Ureter (tissue), 1 donor: ENCODE data around the gene BLMH. TPM values are rescaled to one million over a fixed set of nuclear protein-coding genes. Genes with fewer than 3 reads are reported as not detected.
"Not testable (repeated sequence)": the region's sequence is repeated elsewhere in the genome, so short reads cannot be mapped to it uniquely, and the experiment has no call there.

ENCODE experiments used
- DNase-seq: peaks from one replicate; pipeline ENCODE4 v3.0.0-alpha.2; 2020; ENCODE audit warnings: low spot score
- total RNA-seq: library from RNA; stranded (reverse); gene quantifications from one replicate; pipeline ENCODE4 v1.2.4, GENCODE V29; 2023
- donor health status: DM: yes; HTN: yes; CAD: no.

Gene BLMH
- total RNA-seq, 1 donor from 2014 or later = 30.7 TPM

GRCh38 chr17:30248786-30249185 lies 43.0 kb downstream of the BLMH start:
- no peak for DNase-seq

GRCh38 chr17:30246460-30246859 lies 45.3 kb downstream of the BLMH start:
- DNase-seq = no peak

DNA sequence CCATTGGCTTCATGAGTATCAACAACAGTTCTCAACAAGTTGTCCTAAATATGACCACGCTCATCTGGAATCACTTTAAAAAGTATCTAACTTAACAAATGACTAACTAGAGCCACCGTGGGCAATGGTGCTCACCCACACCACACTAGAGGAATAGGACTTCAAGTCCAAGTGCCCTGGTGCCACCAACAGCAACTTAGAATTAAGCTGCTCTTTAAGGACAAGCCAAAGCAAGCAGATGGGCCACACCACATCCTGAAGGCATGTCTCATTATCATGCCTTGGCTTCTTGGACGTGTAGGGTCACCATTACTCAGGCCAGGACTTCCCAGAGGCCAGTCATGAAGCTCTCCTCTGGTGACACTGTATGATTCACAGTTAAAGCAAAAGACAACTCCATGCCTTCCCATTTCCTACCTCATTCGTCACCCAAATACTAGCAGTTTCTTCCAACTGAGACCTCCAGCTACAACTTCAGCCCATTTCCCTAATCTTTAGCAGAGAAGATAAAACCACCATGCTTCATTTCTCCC lies 46.8 kb downstream of the BLMH start:
- DNase-seq = no peak

DNA sequence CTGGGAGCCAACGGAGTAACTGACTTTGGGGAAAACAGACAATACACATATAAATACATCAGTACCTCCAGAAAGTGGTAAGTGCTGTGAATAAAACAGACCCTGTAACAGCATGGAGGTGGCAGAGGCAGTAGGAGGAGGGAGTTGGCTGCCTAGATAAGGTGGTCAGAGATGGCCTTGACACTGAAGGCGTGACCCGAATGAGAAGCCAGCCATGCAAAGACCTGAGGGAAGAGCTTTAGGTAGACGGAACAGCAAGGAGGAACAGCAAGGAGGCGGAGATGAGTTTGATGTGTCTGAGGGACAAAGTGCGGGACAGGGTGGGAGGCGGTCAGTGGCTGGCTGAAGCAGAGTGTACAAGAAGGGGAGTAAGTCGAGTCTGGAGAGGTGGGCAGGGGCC lies 48.2 kb downstream of the BLMH start:
- DNase-seq = no peak

- no peak for DNase-seq
These were observed 48.7 kb downstream of the BLMH start for GRCh38 chr17:30243002-30243401.

DNA sequence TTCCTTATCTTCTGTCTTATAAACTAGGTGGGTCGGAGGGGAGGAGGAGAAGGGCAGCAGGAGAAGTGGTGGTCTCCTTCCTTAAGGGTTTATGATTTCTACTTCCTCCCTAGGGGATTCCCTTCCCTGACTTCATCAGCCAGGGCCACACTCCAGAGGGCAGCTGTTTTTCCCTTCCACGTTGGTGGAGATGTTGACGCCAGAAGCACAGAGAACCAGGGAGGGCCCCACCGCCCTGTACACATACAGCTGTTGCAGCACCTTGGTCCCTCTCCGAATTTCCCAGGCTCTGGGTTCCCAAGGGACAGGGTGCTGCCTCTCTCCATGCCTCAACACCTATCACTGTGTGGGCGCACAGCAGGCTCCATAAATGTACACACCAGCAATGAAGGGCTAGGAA lies 50.7 kb downstream of the BLMH start:
- DNase-seq = no peak

GRCh38 chr17:30240177-30240576 lies 51.6 kb downstream of the BLMH start:
- DNase-seq = no peak

DNA sequence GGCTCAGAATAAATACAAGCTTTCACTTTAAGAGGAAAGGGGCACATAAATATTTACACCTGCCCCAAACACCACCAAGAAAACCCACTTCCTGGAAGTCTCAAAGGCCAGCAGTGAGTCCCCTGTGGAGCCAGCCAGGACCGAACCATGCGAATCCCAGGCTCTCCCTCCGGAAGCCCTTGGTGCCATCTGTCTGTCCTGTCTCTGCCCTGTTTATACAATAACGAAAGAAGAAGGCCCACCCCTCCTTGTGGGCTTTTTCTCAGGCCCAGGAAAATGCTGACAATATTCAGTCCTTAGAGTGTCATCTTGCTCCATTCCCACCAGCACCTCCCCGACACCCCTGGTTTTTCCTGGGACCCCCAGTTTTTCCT lies 52.7 kb downstream of the BLMH start:
- no peak for DNase-seq

DNA sequence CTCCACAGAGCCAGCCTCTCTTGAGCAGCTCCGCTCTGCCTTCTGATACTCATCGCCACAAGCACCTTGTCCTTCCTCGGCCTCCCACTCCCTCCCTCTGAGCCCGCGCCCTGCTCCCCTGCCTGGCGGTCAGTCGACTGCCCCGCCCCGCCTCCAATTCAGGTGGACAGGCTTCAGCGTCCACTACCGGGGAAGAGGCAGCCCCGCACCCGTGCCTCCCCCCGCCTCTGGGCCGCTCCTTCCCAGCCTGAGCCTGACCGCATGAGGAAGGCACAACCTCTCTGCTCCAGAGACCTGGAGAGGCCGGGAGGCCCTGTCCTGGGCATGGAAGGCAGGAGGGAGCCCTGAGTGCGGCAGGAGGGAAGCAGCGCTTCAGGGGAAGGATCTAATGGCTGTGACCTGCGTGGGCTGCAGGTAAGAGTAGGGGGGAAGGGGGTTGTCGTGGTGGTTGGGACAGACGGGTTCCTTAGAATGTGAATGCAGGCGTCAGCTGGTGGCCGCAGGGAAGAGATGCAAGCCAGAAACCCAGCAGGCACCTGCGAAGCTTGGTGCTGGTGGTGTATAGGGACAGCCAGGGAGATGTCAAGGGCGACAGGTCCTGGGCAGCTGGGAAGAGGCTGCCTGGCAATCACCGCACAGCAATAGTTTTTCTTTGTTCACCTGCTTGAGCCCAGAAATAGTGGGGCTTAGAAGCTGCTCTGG lies 53.2 kb downstream of the BLMH start:
- DNase-seq = no peak

DNA sequence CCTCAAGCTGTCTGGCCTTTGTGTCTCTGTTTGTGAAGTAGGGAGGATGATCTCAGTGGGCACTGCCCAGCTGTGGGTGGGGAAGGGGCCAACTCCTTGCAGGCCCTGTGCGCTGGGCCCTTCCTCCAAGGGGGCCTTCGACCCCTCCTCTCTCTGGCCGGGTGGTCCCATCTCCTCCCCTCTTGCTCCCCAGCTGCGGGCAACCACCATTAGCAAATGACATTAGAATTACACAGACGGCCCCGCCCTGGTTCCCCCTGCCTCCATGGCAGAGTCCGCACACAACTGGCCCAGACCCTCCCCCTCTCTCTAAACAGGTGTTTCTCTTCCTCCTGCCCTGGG lies 53.8 kb downstream of the BLMH start:
- no peak for DNase-seq

- DNase-seq = no peak
These were observed 54.3 kb downstream of the BLMH start for GRCh38 chr17:30237296-30238002.

- DNase-seq = peak; percentile 70
These were observed 55.0 kb downstream of the BLMH start for GRCh38 chr17:30236766-30237165.

DNA sequence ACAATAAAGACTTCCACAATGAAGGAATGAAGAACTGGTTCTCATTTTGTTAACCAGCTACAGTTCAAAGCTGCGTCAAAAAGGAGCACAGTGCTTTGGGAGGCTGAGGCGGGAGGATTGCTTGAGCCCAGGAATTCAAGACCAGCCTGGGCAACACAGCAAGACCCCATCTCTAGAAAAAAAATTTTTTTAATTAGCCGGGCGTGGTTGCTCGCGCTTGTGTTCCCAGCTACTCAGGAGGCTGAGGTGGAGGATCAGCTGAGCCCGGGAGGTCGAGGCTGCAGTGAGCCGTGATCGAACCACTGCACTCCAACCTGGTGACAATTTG lies 55.5 kb downstream of the BLMH start:
- DNase-seq = no peak

- DNase-seq = no peak
These were observed 56.1 kb downstream of the BLMH start, which contains the start of gene SLC6A4 for GRCh38 chr17:30235386-30236296. TSS of gene SLC6A4 (minus strand) at chr17:30235697. CDS start at chr17:30221958, 13,739 bp downstream.

- no peak for DNase-seq
These were observed 56.8 kb downstream of the BLMH start for GRCh38 chr17:30234964-30235363.

DNA sequence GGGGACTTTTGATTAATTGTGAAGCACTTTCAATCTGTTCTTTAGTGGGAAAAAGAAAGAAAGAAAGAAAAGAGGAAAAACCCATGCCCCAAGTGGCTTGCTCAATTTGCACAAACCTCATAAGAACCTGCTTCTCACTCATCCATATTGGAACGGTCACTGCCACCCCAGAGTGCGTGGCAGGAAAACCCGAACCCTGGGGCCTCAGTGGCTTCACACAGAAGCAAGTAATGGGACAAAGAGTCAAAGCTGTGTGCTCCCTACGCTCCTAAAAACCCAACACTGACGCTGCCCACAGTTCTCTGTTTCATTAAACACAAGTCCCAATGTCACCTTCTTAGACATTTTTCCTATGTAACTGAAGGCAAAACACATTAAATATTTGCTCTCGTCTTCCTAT lies 57.4 kb downstream of the BLMH start:
- DNase-seq = no peak

DNA sequence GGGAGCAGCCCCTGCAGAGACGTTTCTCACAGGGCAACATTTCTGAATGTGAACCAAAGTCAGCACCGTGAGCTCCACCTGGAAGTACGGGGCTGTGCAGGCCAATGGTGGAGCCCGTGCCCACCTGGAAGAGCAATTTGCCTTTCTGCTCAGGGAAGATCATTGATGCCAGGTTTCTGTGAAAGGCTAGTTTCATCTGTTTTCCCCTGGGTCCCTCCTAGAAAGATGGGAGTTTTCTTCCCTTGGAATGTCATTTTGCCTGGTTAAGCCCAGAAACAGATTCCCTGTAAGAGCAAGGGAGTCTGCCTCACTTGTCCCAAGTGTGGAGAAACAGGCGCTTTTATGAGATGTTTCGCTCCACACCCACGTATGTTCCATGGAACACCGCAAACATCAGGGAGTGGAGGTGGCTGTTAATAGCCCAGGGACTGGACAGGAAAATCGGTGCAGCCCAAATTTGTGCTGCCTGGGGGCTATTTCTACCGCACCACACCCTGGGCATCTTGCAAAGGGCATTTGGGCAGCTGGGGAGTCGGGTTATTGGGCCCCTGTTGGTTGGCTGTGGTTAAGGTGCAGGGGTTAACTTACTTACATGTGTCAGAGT lies 58.8 kb downstream of the BLMH start:
- no peak for DNase-seq

- DNase-seq = no peak
These were observed 59.5 kb downstream of the BLMH start for GRCh38 chr17:30232015-30232823.

DNA sequence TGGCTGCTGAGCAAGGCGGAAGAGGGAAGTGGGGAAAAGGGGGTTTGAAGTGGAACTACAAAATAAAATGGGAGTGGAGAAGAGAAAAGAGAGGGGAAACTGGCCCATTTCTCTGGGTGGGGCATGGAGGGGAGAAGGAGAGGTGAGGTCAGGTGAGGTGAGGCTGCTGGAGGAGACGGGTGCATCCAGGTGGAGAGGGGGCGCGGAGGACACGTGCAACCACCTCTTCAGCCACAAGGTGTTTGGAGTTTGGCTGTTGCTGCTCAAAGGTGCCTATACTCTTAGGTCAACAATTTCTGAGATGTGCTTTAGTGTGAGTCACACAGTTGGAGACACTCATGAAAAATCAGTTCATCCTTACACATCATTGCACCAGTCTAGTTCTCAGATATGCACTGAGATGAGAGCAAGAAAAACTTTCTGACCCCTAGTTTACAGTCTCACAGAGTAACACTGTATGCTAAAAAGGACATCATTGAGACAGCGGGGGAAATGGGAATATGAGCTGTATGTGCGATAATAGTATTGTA lies 61.1 kb downstream of the BLMH start:
- DNase-seq = no peak

DNA sequence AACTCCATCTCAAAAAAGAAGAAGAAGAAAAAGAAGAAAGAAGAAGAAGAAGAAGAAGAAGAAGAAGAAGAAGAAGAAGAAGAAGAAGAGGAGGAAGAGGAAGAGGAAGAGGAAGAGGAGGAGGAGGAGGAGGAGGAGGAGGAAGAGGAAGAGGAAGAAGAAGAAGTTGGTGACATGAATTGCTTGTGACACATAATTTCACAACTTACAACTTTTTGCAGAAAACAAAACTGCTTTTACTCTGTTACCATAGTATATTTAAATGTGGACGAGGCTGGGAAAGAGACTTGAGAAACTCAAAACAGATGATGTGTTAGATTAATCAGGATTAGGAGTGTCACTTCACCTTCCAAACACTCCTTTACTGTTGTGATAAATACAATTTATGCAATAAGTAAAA lies 61.7 kb downstream of the BLMH start:
- not testable (repeated sequence) for DNase-seq

DNA sequence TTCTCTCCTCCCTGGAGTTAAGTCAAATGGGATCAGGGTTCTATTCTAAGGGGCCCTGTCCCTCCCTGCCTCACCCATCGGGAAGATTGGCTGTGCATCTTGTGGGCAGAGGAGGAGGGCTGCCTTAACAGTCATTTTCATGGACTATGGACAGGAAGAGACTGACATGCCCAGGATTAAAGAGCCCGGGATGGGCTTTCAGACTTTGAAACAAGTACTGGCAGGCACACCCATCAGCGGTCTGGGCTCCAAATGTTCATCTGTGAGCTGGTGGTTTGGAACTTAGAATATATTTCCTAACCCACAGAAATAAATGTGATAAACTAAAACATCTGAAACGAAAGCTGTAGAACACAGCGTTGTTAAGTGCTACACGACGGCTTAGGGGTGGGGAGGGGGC lies 62.7 kb downstream of the BLMH start:
- no peak for DNase-seq
